AG09319 (cell line): ENCODE data around the gene NNT.

Source experiments
- DNase-seq: peaks from one replicate; pipeline ENCODE4 v3.0.0-alpha.2; 2010; ENCODE audit warnings: low read depth; ENCODE audit errors: extremely low read depth
- TF ChIP-seq, protein P1 (sequence below): IDR thresholded peaks from 2 replicates; pipeline ENCODE4 v1.5.1; 2011; ENCODE audit warnings: low read depth, mild to moderate bottlenecking, inconsistent platforms, low read length, moderate library complexity

NNT gene

DNA sequence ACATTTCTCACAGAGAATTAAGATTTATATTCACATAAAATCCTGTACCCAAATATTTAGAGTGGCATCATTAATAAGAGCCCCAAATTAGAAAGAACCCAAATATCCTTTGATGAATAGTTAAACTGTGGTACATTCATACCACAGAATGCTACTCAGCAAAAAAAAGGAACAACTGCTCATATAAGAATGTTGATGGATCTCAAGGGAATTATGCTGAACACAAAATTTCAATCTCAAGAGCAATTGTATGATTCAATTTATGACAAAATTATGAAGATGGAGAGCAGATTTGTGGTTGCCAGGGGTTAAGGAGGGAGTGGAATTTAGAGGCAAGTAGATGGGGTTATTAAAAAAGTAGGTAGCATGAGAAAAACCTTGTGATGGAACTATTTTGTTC, 41.6 kb upstream of the NNT start:
- TF ChIP-seq, protein P1, sequence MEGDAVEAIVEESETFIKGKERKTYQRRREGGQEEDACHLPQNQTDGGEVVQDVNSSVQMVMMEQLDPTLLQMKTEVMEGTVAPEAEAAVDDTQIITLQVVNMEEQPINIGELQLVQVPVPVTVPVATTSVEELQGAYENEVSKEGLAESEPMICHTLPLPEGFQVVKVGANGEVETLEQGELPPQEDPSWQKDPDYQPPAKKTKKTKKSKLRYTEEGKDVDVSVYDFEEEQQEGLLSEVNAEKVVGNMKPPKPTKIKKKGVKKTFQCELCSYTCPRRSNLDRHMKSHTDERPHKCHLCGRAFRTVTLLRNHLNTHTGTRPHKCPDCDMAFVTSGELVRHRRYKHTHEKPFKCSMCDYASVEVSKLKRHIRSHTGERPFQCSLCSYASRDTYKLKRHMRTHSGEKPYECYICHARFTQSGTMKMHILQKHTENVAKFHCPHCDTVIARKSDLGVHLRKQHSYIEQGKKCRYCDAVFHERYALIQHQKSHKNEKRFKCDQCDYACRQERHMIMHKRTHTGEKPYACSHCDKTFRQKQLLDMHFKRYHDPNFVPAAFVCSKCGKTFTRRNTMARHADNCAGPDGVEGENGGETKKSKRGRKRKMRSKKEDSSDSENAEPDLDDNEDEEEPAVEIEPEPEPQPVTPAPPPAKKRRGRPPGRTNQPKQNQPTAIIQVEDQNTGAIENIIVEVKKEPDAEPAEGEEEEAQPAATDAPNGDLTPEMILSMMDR, result no peak
- DNase-seq, result no peak

DNA sequence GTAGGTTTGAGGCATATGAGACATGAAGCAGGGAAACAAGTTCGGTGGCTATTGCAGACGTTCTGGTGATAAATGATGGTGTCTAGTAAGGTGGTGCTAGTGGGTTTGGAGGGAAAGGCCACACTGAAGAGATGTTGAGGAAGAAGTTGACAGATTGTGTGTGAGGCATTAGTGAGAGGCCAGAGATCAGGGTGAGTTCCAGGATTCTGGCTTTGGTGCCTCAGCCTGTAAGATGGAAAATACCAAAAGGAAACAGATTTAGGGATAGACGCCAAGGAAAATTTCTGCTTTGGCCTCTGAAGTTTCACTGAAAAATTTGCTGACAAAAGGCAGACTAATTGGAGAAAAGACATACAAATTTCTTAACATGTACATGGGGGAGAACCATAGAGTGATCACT, 39.7 kb upstream of the NNT start:
- no peak for DNase-seq
- TF ChIP-seq, protein P1, result no peak

GRCh38 chr5:43564289-43564850, 38.6 kb upstream of the NNT start:
- DNase-seq, result no peak
- TF ChIP-seq, protein P1, result no peak

- TF ChIP-seq, protein P1, result no peak
- DNase-seq, result no peak
Measured at GRCh38 chr5:43565043-43565442, 37.9 kb upstream of the NNT start.

DNA sequence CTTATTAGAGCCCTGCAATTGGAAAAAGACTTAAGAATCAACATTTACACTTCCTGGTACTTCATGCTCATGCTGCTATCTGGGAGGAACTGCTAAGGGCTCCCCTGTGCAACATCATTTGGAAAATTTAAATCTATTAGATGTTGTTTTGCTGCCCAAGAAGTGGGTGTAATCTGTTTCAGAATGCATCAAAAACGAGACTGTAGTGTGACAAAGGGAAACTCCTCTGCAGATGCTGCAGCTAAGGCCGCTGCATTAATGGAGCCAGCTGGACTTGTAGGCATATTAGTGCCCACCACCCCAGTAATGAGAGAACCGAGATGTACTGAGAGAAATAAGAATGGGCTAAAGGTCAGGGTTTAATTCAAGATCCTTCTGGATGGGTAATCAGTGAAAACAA, 35.0 kb upstream of the NNT start:
- no peak for DNase-seq
- TF ChIP-seq, protein P1, result no peak

DNA sequence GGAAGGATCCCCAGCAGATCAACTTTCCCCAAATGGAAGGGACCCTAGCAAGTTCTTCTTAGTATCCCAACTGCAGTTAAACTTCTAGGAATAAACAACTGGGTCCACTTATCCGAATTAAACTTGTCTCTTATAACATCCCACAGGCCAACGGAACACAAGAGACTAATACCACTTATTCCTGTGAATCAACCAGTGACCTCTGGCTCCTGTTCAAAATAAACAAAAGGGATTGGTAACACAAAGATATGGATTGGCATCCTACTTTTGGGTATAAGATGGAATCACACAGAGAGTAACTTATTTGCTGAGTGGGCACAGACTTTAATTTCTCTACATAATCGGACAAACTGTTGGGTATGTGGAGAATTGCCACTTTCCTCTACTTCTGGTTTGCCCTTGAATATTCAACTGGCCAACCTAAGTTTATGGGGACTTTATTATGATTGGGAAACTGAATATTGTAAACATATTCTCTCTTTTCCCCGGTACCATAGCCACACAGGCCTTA, 33.7 kb upstream of the NNT start:
- TF ChIP-seq, protein P1, result no peak
- DNase-seq, result no peak

DNA sequence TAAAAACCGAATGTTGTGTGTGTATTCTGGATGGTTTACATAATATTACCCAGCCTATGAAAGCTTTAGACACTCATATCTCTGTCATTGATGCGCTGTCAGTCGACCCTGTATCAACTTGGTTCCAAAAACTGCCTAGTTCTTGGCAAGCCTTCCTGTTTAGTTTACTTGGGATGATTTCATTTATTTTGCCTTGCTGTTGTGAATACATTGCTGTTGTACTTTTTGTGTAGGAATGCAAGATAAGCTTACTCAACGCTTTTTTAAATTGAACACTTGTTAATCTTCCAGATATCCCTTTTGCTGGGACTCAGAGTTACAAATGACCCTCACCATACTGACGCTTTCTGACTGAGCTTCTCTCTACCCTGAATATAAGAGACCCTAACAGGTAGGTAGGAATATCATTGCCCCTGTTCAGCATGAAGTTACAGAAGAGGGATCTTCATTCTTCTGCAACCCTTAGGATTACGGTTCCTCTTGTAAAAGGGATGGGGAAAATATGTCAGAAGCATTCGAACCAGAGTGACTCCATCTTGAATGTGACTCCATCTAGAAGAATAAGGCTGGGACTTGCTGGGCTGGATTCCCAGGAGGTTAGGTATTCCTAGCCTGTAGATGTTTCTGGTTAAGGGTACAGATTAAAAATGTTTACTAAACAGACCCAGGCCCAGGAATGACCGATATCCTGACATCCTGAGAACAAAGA, 32.4 kb upstream of the NNT start:
- no peak for DNase-seq

More for the DNA sequence above, 32.4 kb upstream of the NNT start:
- TF ChIP-seq, protein P1, result no peak
